RWPE2 (cell line): ENCODE measurements around the gene HERC4.
"Not testable (repeated sequence)": the region's sequence is repeated elsewhere in the genome, so short reads cannot be mapped to it uniquely, and the experiment has no call there.

Source experiments
- ATAC-seq: fragments of 200-7000 bp; cut with Tn5 transposase; 3 replicates; pipeline ENCODE4 v1.9.1; 2021; ENCODE audit warnings: low read depth
- DNase-seq: peaks from one replicate; pipeline ENCODE4 v3.0.0-alpha.2; 2020; ENCODE audit warnings: low spot score
- H3K27ac ChIP-seq: fragments of 450-650 bp; 2 replicates; pipeline ENCODE4 v1.5.1; 2017; ENCODE audit warnings: mild to moderate bottlenecking; ENCODE audit not compliant: poor library complexity, severe bottlenecking
- H3K27me3 ChIP-seq: fragments of 250-450 bp; sonication (Bioruptor Pico); 2 replicates; pipeline ENCODE4 v1.5.1; 2021; ENCODE audit warnings: mild to moderate bottlenecking, moderate library complexity; ENCODE audit not compliant: insufficient read depth, poor library complexity, severe bottlenecking
- H3K36me3 ChIP-seq: fragments of 250-450 bp; sonication (Bioruptor Pico); 2 replicates; pipeline ENCODE4 v1.5.1; 2020; ENCODE audit warnings: low read depth, mild to moderate bottlenecking, moderate library complexity
- H3K4me1 ChIP-seq: fragments of 250-450 bp; sonication (Bioruptor Pico); 2 replicates; pipeline ENCODE4 v1.5.1; 2021; ENCODE audit warnings: mild to moderate bottlenecking, moderate library complexity; ENCODE audit not compliant: insufficient read depth, poor library complexity, severe bottlenecking
- H3K4me3 ChIP-seq: fragments of 250-450 bp; sonication (Bioruptor Pico); 2 replicates; pipeline ENCODE4 v1.5.1; 2021; ENCODE audit warnings: mild to moderate bottlenecking, moderate library complexity; ENCODE audit not compliant: severe bottlenecking
- H3K9me3 ChIP-seq: fragments of 250-450 bp; sonication (Bioruptor Pico); 2 replicates; pipeline ENCODE4 v1.5.1; 2021; ENCODE audit warnings: mild to moderate bottlenecking, moderate library complexity; ENCODE audit not compliant: severe bottlenecking
- TF ChIP-seq, protein P1 (sequence below): fragments of 450-650 bp; IDR thresholded peaks from one replicate; pipeline ENCODE4 v1.5.1; 2017; ENCODE audit warnings: mild to moderate bottlenecking, moderate library complexity; ENCODE audit not compliant: poor library complexity, severe bottlenecking

HERC4 gene

GRCh38 chr10:67975871-67976270 lies 99.2 kb downstream of the HERC4 start:
- H3K9me3 ChIP-seq, result peaks cover 5% of the 10 kb centered on the region
- H3K36me3 ChIP-seq, result peaks cover 93% of the 10 kb centered on the region
- ATAC-seq (no peak), DNase-seq (no peak)
- TF ChIP-seq, protein P1, sequence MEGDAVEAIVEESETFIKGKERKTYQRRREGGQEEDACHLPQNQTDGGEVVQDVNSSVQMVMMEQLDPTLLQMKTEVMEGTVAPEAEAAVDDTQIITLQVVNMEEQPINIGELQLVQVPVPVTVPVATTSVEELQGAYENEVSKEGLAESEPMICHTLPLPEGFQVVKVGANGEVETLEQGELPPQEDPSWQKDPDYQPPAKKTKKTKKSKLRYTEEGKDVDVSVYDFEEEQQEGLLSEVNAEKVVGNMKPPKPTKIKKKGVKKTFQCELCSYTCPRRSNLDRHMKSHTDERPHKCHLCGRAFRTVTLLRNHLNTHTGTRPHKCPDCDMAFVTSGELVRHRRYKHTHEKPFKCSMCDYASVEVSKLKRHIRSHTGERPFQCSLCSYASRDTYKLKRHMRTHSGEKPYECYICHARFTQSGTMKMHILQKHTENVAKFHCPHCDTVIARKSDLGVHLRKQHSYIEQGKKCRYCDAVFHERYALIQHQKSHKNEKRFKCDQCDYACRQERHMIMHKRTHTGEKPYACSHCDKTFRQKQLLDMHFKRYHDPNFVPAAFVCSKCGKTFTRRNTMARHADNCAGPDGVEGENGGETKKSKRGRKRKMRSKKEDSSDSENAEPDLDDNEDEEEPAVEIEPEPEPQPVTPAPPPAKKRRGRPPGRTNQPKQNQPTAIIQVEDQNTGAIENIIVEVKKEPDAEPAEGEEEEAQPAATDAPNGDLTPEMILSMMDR, result no peak
- no peak overlapping the region for H3K4me3 ChIP-seq
- H3K4me1 ChIP-seq, result no peaks in the 10 kb centered on the region
- H3K27ac ChIP-seq, result no peak overlapping the region
- no peaks in the 10 kb centered on the region for H3K27me3 ChIP-seq

DNA sequence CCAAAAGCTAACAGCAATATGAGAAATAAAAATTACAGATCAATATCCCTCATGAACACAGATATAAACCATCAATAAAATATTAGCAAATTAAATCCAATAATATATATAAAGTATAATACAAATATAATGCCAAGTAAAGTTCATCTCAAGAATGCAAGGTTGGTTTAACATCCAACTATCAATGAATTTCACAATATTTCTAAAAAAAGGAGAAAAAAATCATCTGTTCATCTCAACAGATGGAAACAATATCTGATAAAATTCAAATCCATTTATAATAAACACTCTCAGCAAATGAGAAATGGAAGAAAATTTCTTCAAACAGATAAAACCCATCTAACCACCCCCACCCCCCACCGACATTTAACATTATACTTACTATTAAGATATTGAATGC lies 103.8 kb downstream of the HERC4 start:
- Histone ChIP-seq H3K27ac (no peak overlapping the region), H3K27me3 (no peaks in the 10 kb centered on the region), H3K4me1 (no peaks in the 10 kb centered on the region), H3K9me3 (peaks cover 5% of the 10 kb centered on the region), H3K4me3 (no peak overlapping the region), H3K36me3 (peaks cover 86% of the 10 kb centered on the region)
- ATAC-seq, result no peak
- TF ChIP-seq, protein P1, result no peak
- DNase-seq, result no peak

DNA sequence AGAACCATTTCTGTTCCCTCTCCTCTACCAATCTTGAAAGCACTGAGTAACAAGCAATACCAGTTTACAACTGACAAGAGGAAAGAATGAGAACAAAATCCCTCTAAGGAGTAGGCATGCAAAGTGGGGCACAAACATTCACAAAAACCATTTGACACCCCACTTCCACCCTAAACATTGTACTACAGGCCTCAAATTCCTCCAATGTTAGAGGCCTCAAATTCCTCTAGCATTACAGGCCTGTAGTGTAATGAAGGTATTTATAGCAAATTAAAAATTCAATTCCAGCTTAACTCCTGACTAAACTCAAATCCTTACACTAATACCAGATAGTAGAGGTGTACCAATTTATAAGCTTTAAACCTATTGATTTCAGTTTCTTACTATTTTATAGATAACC lies 105.2 kb downstream of the HERC4 start:
- no peak overlapping the region for H3K27ac ChIP-seq
- no peaks in the 10 kb centered on the region for H3K27me3 ChIP-seq
- DNase-seq (no peak), ATAC-seq (no peak)
- TF ChIP-seq, protein P1, result no peak
- no peaks in the 10 kb centered on the region for H3K4me1 ChIP-seq
- H3K4me3 ChIP-seq, result no peak overlapping the region
- H3K9me3 ChIP-seq, result peaks cover 5% of the 10 kb centered on the region
- H3K36me3 ChIP-seq, result peaks cover 84% of the 10 kb centered on the region

GRCh38 chr10:67966035-67966434 lies 109.0 kb downstream of the HERC4 start:
- ATAC-seq, H3K4me1 ChIP-seq, H3K9me3 ChIP-seq, DNase-seq, H3K27me3 ChIP-seq, H3K27ac ChIP-seq, H3K4me3 ChIP-seq: not testable (repeated sequence)
- peaks cover 57% of the 10 kb centered on the region for H3K36me3 ChIP-seq

GRCh38 chr10:67965456-67965855 lies 109.6 kb downstream of the HERC4 start:
- Histone ChIP-seq H3K4me3 (no peak overlapping the region), H3K9me3 (no peaks in the 10 kb centered on the region), H3K27me3 (no peaks in the 10 kb centered on the region), H3K27ac (no peak overlapping the region), H3K4me1 (peaks cover 4% of the 10 kb centered on the region), H3K36me3 (peaks cover 55% of the 10 kb centered on the region)
- TF ChIP-seq, protein P1, result no peak
- DNase-seq, result no peak
- no peak for ATAC-seq
